ENCODE measurements around the gene OR4Q2. TPM values are rescaled to one million over a fixed set of nuclear protein-coding genes. Genes with fewer than 3 reads are reported as not detected.
"Not testable (repeated sequence)": the region's sequence is repeated elsewhere in the genome, so short reads cannot be mapped to it uniquely, and the experiment has no call there.

Gene OR4Q2
- total RNA-seq (not detected), polyA plus RNA-seq (not detected)
- long read RNA-seq, donor 1: 0 reads
- long read RNA-seq, donor 2: 0 reads
- long read RNA-seq, donor 3: 0 reads
- long read RNA-seq, donor 4: 0 reads
- long read RNA-seq, donor 5: 0 reads

DNA sequence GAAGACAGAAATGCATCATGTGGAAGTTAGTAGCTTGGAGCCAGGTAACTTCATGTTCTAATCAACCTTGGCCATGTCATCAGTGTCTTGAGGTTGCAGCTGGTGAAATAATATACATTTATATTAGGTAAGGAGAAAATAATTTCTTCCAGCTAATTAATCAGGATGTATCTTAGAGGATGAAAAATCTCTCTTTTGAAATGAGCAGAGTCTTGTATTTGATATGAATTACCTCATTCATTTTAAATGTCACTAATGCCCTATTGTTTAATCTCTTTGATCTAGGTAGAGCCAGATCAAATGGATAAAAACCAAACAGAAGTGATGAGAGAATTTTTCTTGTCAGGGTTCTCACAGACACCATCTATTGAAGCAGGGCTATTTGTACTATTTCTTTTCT is at the start of gene OR4Q2:
TSS of gene OR4Q2 (plus strand) at position 301 of the 400 bp plus-strand sequence.
- H3K9me3 ChIP-seq (ENCODE audit: control insufficient read depth in 4 of 4, insufficient read depth in 3 of 4, low read length in 3 of 4): peaks cover 0 to 5% (median 2%) of the 10 kb centered on the region in 4 donors
- no peak within 1 kb of the TSS for H3K9ac ChIP-seq (ENCODE audit: insufficient read depth in 1 of 2, low read length in 2 of 2)
- no peak for TF ChIP-seq CTCF (IDR thresholded peaks at IDR 0.05; ENCODE audit: control extremely low read depth, extremely low read depth)
- H3K4me3 ChIP-seq: no peak within 1 kb of the TSS
- no peaks in the 10 kb centered on the region for H3K27me3 ChIP-seq (ENCODE audit: control insufficient read depth in 3 of 3, insufficient read depth in 3 of 3, low read length in 2 of 3)
- H3K4me1 ChIP-seq (ENCODE audit: control insufficient read depth in 5 of 5, insufficient read depth in 5 of 5, low read length in 5 of 5): no peaks in the 10 kb centered on the region
- DNase-seq: no peak
- H3K36me3 ChIP-seq (ENCODE audit: control insufficient read depth in 4 of 4, insufficient read depth in 4 of 4, low read length in 4 of 4): no peaks in the 10 kb centered on the region
- H3K27ac ChIP-seq (ENCODE audit: low read depth in 1 of 2, low read length in 1 of 2): no peak within 1 kb of the TSS
- ATAC-seq (ENCODE audit: insufficient read depth, low FRiP score): no peak

GRCh38 chr14:19969735-19970134 is 32.2 kb upstream of the OR4Q2 start:
- H3K9me3 ChIP-seq (ENCODE audit: control insufficient read depth in 4 of 4, insufficient read depth in 3 of 4, low read length in 3 of 4); H3K36me3 ChIP-seq (ENCODE audit: control insufficient read depth in 4 of 4, insufficient read depth in 4 of 4, low read length in 4 of 4); H3K27ac ChIP-seq (ENCODE audit: low read depth in 1 of 2, low read length in 1 of 2); H3K9ac ChIP-seq (ENCODE audit: insufficient read depth in 1 of 2, low read length in 2 of 2); H3K4me1 ChIP-seq (ENCODE audit: control insufficient read depth in 5 of 5, insufficient read depth in 5 of 5, low read length in 5 of 5); ATAC-seq (ENCODE audit: insufficient read depth, low FRiP score); H3K4me3 ChIP-seq; DNase-seq; H3K27me3 ChIP-seq (ENCODE audit: control insufficient read depth in 3 of 3, insufficient read depth in 3 of 3, low read length in 2 of 3): not testable (repeated sequence)
- WGBS, 2 donors: 64 to 65% methylated on average over 2 of the region's 2 CpGs

DNA sequence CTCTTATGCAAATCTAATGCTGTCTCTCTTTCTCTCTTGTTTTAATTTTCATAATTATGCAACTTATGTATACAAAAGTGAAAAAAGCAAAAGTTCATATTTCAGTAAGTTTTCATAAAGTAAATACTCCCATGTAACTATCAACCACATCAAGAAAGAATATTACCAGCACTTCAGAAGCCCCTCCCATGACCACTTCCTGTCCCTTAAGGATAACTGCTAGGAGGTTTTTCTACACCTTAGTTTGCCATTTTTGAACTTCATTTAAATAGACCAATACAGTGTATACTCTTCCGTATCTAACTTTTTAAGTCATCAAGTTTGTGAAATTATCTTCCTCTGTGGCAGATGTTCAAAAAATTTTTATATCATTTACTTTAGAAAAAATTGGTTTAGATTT is 27.1 kb upstream of the OR4Q2 start:
- H3K4me1 ChIP-seq (ENCODE audit: control insufficient read depth in 5 of 5, insufficient read depth in 5 of 5, low read length in 5 of 5): no peaks in the 10 kb centered on the region
- H3K27ac ChIP-seq (ENCODE audit: low read depth in 1 of 2, low read length in 1 of 2): no peak overlapping the region
- no peaks in the 10 kb centered on the region for H3K27me3 ChIP-seq (ENCODE audit: control insufficient read depth in 3 of 3, insufficient read depth in 3 of 3, low read length in 2 of 3)
- no peak for TF ChIP-seq CTCF (IDR thresholded peaks at IDR 0.05; ENCODE audit: control extremely low read depth, extremely low read depth)
- DNase-seq (no peak), ATAC-seq (ENCODE audit: insufficient read depth, low FRiP score) (no peak)
- H3K36me3 ChIP-seq (ENCODE audit: control insufficient read depth in 4 of 4, insufficient read depth in 4 of 4, low read length in 4 of 4): no peaks in the 10 kb centered on the region
- no peak overlapping the region for H3K4me3 ChIP-seq
- no peak overlapping the region for H3K9ac ChIP-seq (ENCODE audit: insufficient read depth in 1 of 2, low read length in 2 of 2)
- no peaks in the 10 kb centered on the region for H3K9me3 ChIP-seq (ENCODE audit: control insufficient read depth in 4 of 4, insufficient read depth in 3 of 4, low read length in 3 of 4)
- WGBS, 2 donors: 69 to 82% methylated on average over 1 of the region's 1 CpG

GRCh38 chr14:19975291-19975690 is 26.7 kb upstream of the OR4Q2 start, which contains the start of gene OR4K15:
OR4K15 (plus strand) TSS chr14:19975591; CDS start chr14:19975591, 0 bp downstream.
- H3K4me3 ChIP-seq: no peak within 1 kb of the TSS
- H3K9ac ChIP-seq (ENCODE audit: insufficient read depth in 1 of 2, low read length in 2 of 2): no peak within 1 kb of the TSS
- ATAC-seq (ENCODE audit: insufficient read depth, low FRiP score): no peak
- 94 to 97% methylated on average over 3 of the region's 3 CpGs for WGBS, 2 donors
- no peaks in the 10 kb centered on the region for H3K27me3 ChIP-seq (ENCODE audit: control insufficient read depth in 3 of 3, insufficient read depth in 3 of 3, low read length in 2 of 3)
- no peak for TF ChIP-seq CTCF (IDR thresholded peaks at IDR 0.05; ENCODE audit: control extremely low read depth, extremely low read depth)
- no peak within 1 kb of the TSS for H3K27ac ChIP-seq (ENCODE audit: low read depth in 1 of 2, low read length in 1 of 2)
- H3K4me1 ChIP-seq (ENCODE audit: control insufficient read depth in 5 of 5, insufficient read depth in 5 of 5, low read length in 5 of 5): no peaks in the 10 kb centered on the region
- no peak for DNase-seq
- no peaks in the 10 kb centered on the region for H3K9me3 ChIP-seq (ENCODE audit: control insufficient read depth in 4 of 4, insufficient read depth in 3 of 4, low read length in 3 of 4)
- no peaks in the 10 kb centered on the region for H3K36me3 ChIP-seq (ENCODE audit: control insufficient read depth in 4 of 4, insufficient read depth in 4 of 4, low read length in 4 of 4)

All from lung (tissue), 16 donors.